CD4-positive, alpha-beta T cell treated with Interleukin-1 beta for 1 hour (primary cell): ENCODE results near the gene KLHL12.

Experiments used
- DNase-seq, 2 donors: peaks; one replicate each; pipeline ENCODE4 v3.0.0-alpha.2; 2020 to 2022

The KLHL12 gene

GRCh38 chr1:202880062-202880461 is 47.0 kb downstream of the KLHL12 start:
- no peak for DNase-seq

DNA sequence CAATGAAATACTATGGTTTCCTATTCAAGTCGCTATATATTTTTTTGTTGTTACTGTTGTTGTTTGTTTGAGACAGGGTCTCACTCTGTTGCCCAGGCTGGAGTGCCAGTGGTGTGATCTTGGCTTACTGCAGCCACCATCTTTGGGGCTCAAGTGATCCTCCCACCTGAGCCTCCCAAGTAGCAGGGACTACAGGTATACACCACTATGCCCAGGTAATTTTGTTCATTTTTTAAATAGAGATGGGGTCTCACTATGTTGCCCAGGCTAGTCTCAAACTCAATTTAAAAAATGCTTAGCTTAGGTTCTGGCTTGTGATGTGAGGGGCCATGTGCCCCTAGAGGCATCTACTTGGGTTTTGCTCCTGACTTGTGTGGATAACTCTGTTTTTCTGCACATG is 47.9 kb downstream of the KLHL12 start:
- DNase-seq = no peak

DNA sequence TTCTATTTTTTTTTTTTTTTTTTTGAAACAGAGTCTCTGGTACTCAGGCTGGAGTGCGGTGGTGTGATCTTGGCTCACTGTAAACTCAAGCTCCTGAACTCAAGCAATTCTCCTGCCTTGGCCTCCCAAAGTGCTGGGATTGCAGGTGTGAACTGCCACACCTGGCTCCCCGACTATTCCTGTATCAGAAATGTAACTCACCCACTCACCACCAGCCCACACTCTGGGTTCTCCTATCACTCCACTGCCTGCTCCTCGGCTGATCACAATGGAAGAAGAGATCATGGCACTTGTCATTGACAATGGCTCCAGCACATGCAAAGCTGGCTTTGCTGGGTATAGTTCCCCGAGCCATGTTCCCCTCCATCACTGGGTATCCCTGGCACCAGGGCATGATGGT is 54.0 kb downstream of the KLHL12 start:
- no peak for DNase-seq

DNA sequence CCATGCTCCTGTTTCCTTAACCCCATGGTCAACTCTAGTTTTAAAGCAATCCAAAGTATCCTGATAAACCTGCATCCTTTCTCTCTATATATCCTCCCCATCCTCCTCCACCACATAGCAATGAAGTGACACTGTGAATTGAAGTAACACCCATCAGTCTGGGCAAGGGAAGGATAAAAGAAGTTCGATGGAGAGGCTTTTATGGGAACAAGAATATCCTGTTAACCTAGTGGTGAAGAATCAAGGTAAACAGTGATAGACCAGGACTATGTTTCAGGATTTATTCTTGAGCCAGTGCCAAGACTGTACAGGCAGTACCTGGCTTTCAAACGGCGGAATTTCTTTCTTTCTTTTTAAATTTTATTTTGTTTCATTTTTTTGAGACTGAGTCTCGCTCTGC is 55.7 kb downstream of the KLHL12 start:
- no peak for DNase-seq

DNA sequence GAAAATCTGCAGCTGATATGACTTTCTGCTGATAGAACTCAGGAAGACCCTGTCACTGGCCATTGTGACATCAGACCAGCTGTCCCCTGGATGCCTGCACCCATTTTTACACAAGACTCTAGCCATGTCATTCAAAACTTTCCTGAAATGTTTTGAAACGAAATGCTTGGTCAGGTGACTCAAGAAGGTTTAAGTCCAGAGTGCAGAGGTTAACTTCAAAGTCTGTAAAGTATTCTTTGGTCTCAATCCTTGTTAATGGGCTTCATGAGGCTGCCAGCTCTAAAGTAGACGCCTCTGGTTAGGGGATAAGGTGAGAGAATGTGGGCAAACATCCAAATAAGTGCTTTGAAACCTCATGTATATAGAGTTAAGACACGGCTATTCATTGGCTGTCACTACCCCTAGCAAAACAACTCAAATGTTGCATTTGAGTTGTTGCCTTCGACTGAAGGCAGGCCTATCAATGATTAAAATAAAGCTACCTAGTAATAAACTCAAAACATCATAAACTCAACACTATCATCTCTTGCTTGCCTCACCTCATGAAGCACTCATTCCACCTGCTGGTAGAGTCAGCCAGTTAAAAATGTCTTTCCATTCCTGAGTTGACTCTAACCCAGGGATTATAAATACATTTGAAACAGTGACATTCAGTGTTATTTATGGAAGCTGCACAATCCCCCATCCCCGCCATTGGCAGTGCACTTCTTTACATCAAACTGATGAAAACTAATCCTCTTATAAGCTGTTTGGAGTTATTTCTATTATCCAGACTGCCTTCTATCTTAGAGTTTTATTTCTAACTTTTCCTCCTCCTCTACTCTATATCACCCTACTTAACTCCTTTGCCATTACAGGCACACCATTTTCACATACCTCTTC is 64.1 kb downstream of the KLHL12 start:
- no peak for DNase-seq

DNA sequence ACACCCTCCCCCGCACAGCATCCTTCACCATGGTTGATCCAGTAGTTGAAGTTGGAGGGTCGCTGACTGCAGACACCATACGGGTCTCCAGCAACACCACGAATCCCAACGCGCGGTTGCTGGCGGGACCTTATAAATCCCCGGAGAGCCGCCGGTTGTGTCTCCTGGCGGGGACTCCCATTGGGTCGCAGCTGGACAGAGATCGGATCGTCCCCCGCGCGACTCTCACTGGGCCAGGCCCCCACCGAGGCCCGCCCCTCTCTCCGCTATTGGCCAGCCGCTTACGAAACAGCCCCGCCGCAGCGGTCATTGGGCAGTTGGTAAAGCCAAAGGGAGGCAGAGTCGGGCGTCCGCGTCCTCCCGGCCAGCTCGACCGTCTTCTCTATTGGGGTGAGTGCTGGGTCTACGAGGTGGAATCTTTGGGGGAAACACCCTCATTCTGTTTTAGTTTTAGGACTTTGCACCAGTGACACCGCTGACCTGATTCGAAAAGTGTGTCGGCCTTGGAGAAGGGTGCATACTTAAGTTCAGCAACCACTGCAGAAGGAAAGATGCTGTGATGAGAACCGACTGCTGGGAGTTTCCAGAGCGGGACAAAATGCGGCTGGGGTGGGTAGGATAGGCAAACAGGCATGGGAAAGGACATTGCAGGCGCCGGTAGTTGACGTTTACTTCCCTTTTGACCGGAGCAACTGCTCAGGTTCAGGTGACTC is 65.5 kb downstream of the KLHL12 start:
- DNase-seq = peak; percentile 34 to 70

DNA sequence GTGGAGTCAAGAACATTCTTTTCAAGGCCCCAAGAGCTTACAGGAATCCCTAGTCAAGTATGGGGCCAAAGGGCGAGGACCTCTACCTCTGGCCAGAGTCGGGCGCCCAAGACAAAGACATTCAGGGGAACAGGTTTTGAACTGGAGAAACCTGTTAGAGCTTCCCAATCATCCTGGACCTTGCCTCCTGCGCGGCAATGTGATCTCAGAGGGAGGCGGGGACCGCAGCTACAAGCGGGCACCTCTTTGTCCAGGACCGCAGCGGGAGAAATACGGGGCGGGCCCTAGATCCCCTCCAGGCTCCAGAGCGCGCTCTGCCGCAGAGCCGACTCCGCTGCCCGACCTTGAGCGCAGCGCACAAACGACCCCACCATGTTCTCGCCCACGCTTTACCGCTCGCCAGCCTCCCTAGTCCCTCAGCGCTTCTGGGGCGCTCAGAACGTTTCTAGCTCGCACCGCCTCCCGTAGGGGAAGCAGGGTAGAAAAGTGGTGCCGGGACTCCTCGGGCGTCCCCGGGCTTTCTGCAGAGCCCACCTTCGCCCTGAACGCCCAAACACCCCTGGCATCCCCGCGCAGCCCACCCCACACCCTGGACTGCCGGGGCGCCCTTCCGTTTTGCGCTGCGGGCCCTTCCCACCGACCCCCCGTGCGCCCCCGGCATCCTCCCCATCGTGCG is 66.2 kb downstream of the KLHL12 start:
- peak in 1 of 2 donors; percentile 4 for DNase-seq

DNA sequence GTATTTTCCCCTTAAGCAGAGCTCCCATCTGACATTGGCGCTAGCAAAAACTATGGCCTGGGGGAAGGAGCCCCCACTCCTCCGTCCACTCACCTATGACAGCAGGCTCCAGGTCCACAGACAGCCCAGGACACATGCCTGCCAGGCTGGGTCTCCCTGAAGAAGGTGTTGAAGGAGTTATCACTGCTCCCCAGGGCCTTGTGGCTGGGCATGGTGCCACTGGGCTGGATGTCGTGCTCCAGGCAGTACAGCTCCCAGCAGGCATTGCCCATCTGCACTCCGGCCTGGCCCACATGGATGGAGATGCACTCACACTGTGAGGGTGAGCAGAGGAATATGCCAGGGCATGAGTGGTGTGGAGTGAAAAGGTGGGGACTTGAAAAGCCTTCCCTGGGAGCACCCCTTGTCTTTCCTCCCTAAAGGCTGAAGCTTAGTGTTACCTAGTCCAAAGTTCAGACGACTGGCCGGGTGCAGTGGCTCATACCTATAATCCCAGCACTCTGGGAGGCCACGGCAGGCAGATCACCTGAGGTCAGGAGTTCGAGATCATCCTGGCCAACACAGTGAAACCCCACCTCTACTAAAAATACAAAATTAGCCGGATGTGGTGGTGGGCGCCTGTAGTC is 68.1 kb downstream of the KLHL12 start:
- DNase-seq = no peak

GRCh38 chr1:202858331-202858730 is 68.7 kb downstream of the KLHL12 start:
- DNase-seq = no peak

DNA sequence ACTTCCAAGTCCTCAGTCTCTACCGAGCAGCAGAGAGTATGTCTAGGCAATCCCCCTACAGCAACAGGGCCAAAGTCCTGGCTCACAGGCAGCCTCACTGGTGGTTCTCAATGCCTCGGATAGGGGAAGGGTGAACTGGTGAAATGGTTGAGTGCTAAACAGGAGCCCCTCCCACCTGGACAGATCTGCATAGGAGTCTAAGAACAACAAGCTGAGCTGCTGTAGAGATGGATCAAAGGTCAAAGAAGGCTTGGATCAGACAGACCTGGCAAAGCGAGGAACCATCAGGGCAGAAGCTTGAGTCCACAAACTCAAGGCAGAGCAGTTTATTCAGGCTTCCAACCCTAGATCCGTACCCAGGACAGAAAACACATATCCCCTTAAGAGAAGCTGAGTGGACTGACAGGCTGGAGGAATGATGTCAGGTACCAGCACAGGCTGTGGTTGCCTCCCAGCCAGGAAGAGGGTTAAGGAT is 69.9 kb downstream of the KLHL12 start:
- no peak for DNase-seq

- no peak for DNase-seq
Observed at GRCh38 chr1:202856014-202856413, 71.0 kb downstream of the KLHL12 start.

- no peak for DNase-seq
Observed at GRCh38 chr1:202854787-202855186, 72.2 kb downstream of the KLHL12 start.

DNA sequence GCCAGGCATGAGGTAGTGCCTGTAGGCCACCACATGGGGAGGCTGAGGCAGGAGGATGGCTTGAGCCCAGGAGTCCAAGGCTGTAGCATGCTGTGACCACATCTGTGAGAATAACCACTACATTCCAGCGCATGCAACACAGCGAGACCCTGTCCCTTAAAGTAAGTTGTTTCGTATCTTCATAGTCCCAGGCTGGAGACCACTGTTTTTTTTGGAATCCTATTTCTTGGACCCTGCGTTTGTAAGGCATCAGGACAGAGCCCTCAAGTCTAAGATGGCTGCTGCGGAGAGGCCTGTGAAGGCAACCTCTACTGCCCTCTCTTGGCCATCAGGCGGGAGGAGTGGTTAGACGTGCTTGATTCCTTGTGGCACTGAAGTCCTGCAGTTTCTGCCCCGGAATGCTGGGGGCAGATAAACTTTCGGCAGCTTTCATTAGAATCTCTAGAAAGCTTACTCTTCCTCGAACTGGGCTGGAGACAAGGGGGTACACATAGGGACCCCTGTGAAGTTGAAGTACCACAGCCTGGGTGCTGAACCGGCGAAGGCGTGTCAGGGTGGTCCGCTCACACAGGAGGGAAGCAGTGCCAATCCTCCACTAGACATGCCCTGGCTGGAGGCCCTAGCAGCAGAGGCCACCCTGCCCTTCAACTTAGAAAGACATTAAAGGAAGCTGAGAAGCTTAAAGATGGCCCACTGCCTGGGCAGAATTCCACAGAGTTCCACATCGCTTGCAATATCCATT is 74.7 kb downstream of the KLHL12 start:
- peak; percentile 35 to 41 for DNase-seq

DNA sequence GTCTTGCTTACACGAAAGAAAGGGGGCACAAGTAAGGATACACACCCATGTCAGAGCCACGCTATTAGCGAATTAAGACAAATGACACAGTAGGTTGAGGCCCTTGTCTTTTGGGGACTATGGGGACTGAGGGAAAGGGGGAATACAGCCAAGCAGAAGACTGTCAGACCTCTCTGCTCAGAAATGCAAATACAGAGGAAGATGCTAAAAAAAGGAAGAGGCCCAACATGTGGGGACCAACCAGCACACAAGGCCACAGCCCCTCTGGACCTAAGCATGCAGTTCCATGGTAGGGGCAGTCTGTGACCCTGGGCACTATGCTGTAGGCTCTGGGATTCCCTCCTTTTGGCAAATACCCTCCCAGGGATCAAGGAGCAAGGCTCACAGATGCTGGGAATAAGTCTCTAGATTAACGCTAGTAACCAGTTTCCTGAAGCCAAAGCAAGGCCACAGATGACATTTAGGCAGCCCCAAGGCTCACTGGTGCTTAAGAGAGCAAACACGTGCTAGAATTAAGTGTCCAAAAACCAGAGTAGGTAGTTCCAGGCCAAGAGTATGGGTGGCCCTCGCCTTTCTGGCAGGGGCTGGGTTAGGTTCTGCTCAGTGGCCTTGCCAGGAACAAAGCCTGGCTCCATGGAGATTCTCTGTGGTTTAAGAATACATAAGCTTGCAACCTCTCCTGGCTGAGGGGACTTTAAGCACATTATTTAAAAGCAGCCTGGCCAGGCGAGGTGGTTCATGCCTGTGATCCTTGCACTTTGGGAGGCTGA is 76.3 kb downstream of the KLHL12 start:
- DNase-seq = no peak

- no peak for DNase-seq
Observed at GRCh38 chr1:202848191-202848542, 78.9 kb downstream of the KLHL12 start.

- no peak for DNase-seq
Observed at GRCh38 chr1:202844935-202845334, 82.1 kb downstream of the KLHL12 start.

GRCh38 chr1:202844259-202844658 is 82.8 kb downstream of the KLHL12 start:
- no peak for DNase-seq

DNA sequence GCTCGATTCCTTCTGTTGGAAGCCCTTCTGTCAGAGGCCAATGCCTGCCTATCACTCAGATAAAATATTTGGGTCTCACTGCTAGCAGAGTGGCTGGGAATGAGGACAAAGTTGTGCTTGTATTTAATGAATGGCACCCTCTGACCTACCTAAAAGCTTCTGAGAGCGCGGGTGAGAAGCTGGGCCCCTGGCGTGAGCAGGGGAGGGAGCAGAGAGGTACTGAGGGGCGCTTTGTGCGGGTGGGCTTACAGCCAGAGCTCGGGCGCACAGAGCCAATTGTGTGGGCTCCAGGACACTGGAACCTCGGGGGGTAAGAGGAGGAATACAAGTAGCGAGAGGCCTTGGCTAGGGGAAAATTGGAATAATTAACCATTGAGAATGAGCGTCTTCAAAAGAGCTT is 84.0 kb downstream of the KLHL12 start:
- no peak for DNase-seq
